GM21786 (cell line): ENCODE measurements around the gene FXYD1.
"Not testable (repeated sequence)": the region's sequence is repeated elsewhere in the genome, so short reads cannot be mapped to it uniquely, and the experiment has no call there.

ENCODE experiments used
- ATAC-seq: cut with Tn5 transposase; IDR thresholded peaks from one replicate; pipeline ENCODE4 v1.9.1; 2021; ENCODE audit not compliant: unreplicated experiment

The FXYD1 gene

DNA sequence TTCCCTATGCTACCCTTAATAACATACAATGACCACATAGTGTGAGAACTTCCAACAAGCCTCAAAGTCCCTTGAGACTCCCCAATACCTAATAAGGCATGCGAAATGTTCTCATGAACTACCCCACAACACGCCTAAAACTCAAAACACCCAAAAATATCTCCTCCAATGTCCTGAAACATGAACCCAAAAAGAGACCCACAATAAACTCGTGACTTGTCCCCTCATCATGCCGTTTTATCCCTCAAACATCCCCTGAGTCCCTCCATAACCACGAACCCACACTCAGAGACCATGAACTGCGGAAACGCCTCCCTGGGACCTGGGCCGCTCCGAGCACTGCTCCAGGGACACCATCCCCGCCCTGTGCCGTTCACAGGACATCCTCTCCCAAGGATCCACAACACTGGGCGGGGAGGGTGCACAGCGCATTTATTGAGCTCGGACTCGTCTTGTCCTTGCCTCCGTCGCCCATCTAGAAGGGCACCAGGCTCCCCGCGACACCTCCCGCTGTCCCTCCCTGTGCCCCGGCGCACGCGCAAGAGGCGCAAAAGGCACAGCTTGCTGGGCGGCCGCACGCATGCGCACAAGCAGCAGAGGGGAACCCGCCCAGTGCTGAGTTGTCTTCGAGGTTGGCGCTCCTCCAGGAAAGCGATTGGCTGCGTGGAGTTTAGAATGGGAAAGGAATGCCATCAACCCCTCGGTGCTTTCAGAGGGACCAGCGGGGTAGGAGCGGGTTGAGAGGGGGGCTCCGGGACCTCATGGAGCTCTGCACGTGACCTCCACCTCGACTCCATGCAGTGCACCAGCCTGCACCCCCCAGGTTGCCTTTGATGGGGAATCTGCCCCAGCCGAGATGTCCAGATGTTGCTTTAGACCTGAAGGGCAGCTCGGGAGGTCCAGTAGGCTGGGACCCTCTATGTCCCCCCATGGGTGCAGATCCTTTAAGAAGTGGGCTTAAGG is 14.2 kb upstream of the FXYD1 start:
- no peak for ATAC-seq

DNA sequence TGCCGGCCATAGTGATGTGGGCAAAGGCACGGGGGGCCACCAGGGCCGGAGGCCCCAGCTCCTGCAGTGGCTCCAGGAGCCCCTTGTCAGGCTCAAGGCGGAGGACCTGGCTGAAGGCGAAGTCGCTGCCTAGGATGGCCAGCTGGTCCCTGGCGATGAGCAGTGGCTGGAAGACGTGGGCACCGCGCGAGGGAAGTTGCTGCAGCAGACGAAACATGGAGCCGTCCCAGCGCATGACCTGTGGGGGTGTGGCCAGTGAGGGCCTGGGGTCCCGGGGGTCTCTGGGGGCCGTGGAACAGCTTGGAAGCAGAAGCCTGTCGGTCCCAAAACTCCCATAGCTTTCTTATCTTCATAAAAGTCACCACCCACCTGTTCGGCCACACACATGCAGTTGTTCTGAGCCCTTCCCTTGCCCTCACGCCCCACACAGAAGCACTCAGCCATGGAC is 13.3 kb upstream of the FXYD1 start:
- no peak for ATAC-seq

DNA sequence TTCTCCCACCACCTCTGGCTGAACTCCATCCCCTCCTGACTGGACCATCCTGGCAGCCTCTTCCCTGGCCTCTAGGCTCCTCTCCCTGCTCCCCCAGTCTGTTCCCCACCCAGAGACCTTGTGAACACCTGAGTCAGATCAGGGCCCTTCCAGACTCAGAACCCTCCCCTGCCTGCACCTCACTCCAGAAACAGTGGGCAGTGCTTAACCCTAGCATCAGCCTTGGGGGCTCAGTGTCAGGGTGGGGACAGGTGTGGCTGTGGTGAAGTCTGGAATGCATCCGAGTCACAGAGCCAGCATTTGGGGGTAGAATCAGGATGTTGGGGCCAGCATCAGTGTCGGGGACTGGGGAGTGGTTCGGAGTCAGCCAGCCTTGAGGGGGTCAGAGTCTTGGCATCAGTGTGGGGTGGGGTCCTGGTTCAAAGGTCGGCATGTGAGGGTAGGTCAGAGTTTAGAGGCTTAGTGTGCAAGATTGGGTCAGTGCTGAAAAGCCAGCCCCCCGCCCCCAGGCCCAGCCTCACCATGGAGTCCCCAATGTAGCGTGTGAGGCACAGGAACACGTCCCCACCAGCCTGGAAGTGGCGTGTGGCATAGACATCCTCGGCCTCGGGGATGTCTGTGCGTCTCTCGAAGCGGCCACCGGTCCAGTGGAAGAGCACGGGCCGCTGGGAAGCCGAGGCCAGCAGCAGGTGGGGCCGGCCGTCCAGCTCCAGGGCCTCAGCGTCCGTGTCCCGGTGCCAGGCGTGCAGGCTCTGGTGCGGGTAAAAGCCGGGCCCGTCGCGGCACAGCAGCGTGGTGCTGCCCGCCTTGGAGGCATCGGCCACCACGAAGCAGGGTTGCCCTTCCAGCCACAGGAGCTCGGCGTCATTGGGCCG is 12.6 kb upstream of the FXYD1 start:
- no peak for ATAC-seq

DNA sequence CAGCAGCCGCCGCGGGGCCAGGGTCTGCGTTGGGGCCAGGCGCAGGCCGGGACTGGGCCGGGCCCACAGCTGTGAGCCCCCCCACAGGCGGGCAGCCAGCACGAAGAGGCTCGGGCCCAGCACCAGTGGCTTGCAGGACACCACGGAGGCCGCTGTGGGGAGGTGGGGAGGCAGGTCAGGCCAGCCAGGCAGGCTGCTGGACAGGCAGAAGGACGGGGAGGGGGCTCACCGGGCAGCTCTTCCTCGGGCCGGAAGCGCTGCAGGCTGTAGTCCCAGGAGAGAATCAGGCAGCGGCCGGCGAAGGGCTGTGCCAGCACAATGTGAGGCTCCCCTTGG is 12.0 kb upstream of the FXYD1 start:
- ATAC-seq, result no peak

DNA sequence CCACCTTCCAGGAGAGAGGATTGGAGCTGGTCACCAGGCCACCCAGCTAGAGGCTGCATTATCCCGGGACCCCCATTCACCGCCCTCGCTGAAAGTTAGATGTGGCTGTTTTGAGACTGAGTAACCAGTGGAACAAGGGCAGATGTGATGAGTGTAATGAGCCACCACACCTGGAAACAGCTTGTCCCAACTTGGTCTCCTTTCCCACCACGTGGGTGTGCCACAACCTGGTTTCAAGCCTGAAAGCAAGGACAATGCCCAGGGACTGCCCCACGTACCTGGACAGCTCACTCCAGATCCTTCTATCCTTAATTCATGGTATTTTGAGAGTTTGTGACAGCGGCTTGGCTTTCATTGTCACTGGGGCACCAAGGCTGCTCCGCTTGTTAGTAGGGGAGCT is 10.8 kb upstream of the FXYD1 start:
- no peak for ATAC-seq

DNA sequence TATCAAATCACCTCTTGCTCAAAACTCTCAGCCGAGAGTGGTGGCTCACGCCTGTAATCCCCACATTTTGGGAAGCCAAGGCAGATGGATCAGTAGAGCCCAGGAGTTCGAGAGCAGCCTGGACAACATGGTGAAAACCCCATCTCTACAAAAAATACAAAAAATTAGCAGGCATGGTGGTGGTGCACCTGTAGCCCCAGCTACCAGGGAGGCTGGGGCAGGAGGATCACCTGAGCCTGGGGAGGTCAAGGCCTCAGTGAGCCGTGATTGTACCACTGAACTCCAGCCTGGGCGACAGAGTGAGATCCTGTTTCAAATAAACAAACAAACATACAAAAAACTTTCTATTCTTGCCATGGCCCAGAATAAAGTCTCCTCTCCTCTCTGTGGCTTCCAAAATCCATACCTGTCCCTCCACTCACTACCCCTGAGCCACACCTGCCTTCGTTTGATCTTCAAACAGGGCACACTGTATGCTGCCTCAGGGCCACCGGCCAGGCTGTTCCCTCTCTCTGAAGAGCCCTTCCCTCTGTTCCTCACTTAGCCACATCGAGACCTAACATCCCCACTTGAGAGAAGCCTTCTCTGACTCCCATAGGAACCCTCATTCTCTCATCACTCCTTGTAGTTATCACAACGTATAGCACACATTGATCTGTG is 10.1 kb upstream of the FXYD1 start:
- ATAC-seq, result no peak

DNA sequence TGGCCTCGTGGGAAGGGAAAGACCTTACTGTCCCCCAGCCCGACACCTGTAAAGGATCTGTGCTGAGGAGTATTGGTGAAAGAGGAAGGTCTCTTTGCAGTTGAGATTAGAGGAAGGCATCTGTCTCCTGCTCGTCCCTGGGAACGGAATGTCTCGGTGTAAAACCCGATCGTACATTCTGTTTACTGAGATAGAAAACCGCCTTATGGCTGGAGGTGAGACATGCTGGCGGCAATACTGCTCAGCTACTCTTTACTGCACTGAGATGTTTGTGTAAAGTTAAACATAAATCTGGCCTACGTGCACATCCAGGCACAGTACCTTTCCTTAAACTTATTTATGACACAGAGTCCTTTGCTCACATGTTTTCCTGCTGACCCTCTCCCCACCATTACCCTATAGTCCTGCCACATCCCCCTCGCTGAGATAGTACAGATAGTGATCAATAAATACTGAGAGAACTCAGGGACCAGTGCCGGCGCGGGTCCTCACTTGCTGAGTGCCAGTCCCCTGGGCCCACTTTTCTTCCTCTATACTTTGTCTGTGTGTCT is 8.8 kb upstream of the FXYD1 start:
- not testable (repeated sequence) for ATAC-seq

DNA sequence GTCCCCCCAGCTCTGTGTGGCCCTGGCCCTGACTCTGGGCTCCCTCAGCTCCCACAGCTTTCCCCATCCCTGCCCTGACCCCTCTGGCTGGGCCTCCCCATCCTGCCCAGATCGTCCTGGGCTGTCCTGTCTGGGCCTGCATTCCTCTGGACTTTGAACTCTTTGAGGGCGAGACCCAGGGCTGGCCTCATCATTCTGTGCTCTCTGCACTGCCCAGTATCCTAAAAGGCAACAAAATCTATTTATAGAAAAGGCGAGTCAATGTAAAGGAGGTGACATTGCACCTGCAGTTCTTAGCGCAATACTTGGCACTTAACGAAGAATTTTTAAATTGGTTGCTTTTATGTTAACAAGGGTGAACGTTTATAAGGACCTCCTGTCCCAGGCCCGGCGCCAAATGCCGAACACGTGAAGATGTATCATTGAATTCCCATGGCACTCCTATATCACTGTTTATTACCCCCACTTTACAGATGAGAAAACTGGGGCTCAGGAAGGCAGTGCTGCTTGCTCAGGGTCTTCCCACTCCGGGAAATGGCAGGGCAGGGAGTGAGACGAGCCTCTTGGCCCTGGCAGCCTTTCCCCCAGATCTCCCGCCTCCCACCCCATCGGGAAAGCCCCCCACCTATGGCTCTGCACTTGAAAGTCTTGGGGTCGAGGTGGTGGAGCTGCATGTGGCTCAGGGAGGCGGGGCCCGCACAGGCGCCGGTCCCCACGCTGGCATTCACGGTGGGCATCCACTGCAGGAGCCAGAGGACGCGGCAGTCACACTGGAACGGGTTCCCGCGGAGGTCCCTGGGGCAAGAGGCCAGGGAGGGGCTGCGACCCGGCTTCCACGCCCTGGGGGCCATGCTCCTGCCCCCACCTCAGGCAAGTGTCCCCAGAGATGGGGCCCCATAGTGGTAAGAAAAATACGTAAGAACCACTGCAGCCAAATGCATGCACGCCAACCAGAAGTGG is 7.6 kb upstream of the FXYD1 start:
- ATAC-seq, result no peak

- no peak for ATAC-seq
Measured at GRCh38 chr19:35132254-35132653, 6.4 kb upstream of the FXYD1 start.

DNA sequence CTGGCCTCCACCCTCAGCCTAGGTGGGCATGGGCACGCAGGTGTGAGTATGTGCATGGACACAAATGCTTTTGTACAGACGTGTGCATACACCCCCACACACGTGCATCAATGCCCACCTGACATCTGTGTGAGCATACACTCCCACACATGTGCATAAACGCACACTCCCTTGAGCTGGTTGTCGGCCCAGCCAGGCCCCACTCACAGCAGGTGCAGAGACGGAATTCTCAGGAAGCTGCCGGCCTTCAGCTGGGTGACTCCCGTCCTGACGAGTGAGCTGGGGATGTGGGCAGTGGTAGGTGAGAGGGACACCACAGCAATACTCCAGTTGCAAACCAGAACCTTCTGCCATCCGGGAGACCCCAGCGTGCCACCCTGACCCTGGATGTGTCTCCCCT is 4.8 kb upstream of the FXYD1 start:
- ATAC-seq, result no peak

DNA sequence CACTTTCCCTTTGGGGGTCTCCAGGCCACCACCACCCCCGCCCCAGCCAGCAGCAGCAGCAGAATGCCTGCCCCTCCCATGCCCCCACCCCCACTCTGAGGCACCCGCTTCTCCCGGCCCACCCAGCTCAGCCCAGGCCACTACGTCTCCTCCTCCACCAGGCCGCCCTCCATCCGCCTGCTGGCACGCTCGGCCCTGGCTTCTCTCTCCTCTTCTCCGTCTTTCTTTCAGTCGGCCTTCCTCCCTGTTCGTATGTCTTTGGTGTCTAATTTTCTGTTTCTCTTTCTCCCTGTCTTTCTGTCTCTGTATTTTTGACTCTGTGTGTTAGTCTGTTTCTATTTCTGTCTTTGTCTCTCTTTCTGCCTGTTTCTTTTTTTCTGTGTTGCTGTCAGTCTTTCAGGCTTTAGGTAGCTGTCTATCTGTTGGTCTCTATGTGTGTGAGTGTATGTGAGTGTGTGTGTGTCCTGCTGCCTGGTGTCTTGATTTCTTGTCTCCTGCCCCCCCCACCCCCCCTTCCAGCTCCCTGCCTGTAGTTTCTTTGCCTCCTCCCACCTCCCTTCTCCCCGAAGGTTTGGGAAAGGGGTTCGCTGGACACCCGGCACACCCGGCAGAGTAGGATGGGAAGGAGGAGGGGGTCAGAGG is 3.9 kb upstream of the FXYD1 start, which contains the start of gene LGI4:
Gene LGI4 (minus strand): TSS at position 459 of the 642 bp plus-strand sequence. CDS start 379 bp downstream, at position 80.
- ATAC-seq, result no peak

GRCh38 chr19:35135389-35135909 is 3.2 kb upstream of the FXYD1 start:
- ATAC-seq, result no peak

- ATAC-seq, result no peak
Measured at GRCh38 chr19:35136231-35136630, 2.4 kb upstream of the FXYD1 start.

- no peak for ATAC-seq
Measured at GRCh38 chr19:35136977-35137702, 1.5 kb upstream of the FXYD1 start.

DNA sequence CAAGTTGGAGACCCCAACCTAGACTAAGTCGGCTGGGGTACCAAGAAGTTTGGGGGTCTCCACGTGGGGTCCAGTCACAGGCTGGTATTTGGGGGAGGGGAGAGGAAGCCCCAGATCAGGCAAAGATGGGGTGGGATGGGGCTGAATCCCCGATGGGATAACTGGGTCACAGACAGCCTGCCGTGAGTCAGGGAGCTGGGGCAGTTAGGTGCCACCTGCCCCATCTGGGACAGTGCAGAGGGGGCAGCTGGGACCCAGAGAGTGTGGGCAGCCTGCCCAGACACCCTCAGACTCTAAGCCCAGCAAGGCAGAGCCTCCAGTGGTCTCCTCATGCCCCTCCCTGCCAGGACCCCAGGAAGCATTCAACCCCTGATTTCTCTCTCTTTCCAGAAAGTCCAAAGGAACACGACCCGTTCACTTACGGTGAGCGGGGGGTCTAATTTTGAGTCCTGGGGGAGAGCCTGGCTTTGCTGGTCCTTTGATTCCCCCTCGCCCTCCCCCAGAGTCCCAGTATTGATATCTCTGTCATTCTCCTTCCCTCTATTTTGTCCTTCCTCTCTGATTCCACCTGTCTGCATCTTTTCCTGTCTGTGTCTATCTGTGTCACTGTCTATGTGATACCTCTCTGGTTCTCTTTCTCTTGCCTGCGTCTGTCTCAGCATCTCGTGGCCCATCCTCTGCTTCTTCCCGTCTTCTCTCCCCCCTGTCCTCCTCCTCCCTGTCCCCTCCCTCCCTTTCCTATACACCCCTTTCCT is 1.8 kb downstream of the FXYD1 start:
- ATAC-seq, result no peak

GRCh38 chr19:35140962-35141836 is 2.6 kb downstream of the FXYD1 start:
- peak; percentile 46 for ATAC-seq
